Caco-2 (cell line): ENCODE measurements around the gene SLC35F1. TPM values are rescaled to one million over a fixed set of nuclear protein-coding genes. Genes with fewer than 3 reads are reported as not detected.

Experiments used
- BruUV-seq: library from RNA; stranded (reverse); fragments of 400-500 nt; replicated peaks from 2 replicates; lab custom pipeline; 2021; lab: Mats Ljungman, UMichigan
- CTCF ChIA-PET: fragments of 300-600 bp; sonication (Branson Sonifier 250); formaldehyde crosslinking; loops from one replicate; lab custom pipeline; 2022; ENCODE audit warnings: antibody characterized with exemption; lab: Charles Lee
- POLR2A ChIA-PET: fragments of 300-600 bp; sonication (Branson Sonifier 250); formaldehyde crosslinking; loops from one replicate; lab custom pipeline; 2022; ENCODE audit warnings: antibody characterized with exemption; lab: Charles Lee
- DNase-seq, 2 experiments: peaks; one replicate each; pipeline versions ENCODE4 v3.0.0 to v3.0.0-alpha.2; 2020 to 2022
- H3K27me3 ChIP-seq: replicated peaks from 2 replicates; pipeline ENCODE4 v1.6.0; 2011; ENCODE audit warnings: low read length; ENCODE audit not compliant: control insufficient read depth, insufficient read depth
- H3K36me3 ChIP-seq: 2 replicates; pipeline ENCODE4 v1.5.1; 2011; ENCODE audit warnings: low read length; ENCODE audit not compliant: control insufficient read depth, insufficient read depth
- H3K4me1 ChIP-seq: fragments of 250-450 bp; sonication (Bioruptor Pico); 2 replicates; pipeline ENCODE4 v1.5.1; 2020; ENCODE audit warnings: mild to moderate bottlenecking
- H3K4me3 ChIP-seq: 2 replicates; pipeline ENCODE4 v1.5.1; 2011; ENCODE audit warnings: low read depth, mild to moderate bottlenecking, control low read depth, low read length
- H3K9me3 ChIP-seq: fragments of 250-450 bp; sonication (Bioruptor Pico); 2 replicates; pipeline ENCODE4 v1.5.1; 2020; ENCODE audit warnings: mild to moderate bottlenecking, moderate library complexity
- H3K27ac Mint-ChIP-seq: one replicate; pipeline ENCODE4 v1.8.0; 2022; ENCODE audit warnings: mixed read lengths; ENCODE audit not compliant: unreplicated experiment
- H3K27me3 Mint-ChIP-seq: one replicate; pipeline ENCODE4 v1.8.0; 2022; ENCODE audit warnings: mixed read lengths; ENCODE audit not compliant: insufficient read depth, unreplicated experiment
- H3K36me3 Mint-ChIP-seq: one replicate; pipeline ENCODE4 v1.8.0; 2022; ENCODE audit warnings: mild to moderate bottlenecking, mixed read lengths; ENCODE audit not compliant: insufficient read depth, unreplicated experiment
- H3K4me1 Mint-ChIP-seq: one replicate; pipeline ENCODE4 v1.8.0; 2022; ENCODE audit warnings: low read depth, mixed read lengths; ENCODE audit not compliant: unreplicated experiment
- H3K4me3 Mint-ChIP-seq: one replicate; pipeline ENCODE4 v1.8.0; 2022; ENCODE audit warnings: mild to moderate bottlenecking, moderate library complexity, mixed read lengths; ENCODE audit not compliant: unreplicated experiment
- H3K9me3 Mint-ChIP-seq: one replicate; pipeline ENCODE4 v1.8.0; 2022; ENCODE audit warnings: mixed read lengths; ENCODE audit not compliant: unreplicated experiment
- CTCF ChIP-seq, 2 experiments: fragments of 200-600 bp in 1 of 2; IDR thresholded peaks; 1 replicate in 1 of 2; 2 replicates in 1 of 2; pipeline versions ENCODE4 v1.5.1 to v1.8.0; 2011 to 2022; ENCODE audit warnings: antibody characterized with exemption in 1 of 2, control low read depth in 1 of 2, inconsistent platforms in 1 of 2, low read depth in 1 of 2, low read length in 1 of 2, mild to moderate bottlenecking in 1 of 2, moderate library complexity in 1 of 2; ENCODE audit not compliant: insufficient read depth in 1 of 2, severe bottlenecking in 1 of 2, unreplicated experiment in 1 of 2
- intact Hi-C: fragments of 100-400 bp; cut with micrococcal nuclease; formaldehyde crosslinking; loops from one replicate; pipeline ENCODE4 v1.10.0; 2022; ENCODE audit not compliant: unreplicated experiment
- total RNA-seq: library from RNA; stranded (reverse); gene quantifications from 2 replicates; pipeline ENCODE4 v1.2.3, GENCODE V29; 2022

SLC35F1 gene
- total RNA-seq, 1 experiment from 2014 or later = not detected

GRCh38 chr6:118319894-118320649, 413.0 kb downstream of the SLC35F1 start:
- ChIA-PET POLR2A (no interaction called here), CTCF (no interaction called here)
- H3K36me3 ChIP-seq = no peaks in the 10 kb centered on the region
- H3K9me3 ChIP-seq = no peaks in the 10 kb centered on the region
- Mint-ChIP-seq H3K4me3 (no peak overlapping the region), H3K27me3 (no peaks in the 10 kb centered on the region), H3K4me1 (no peaks in the 10 kb centered on the region), H3K36me3 (no peaks in the 10 kb centered on the region), H3K27ac (no peak overlapping the region), H3K9me3 (no peaks in the 10 kb centered on the region)
- DNase-seq = peak in 1 of 2 experiments; percentile 5
- H3K27me3 ChIP-seq = no peaks in the 10 kb centered on the region
- no TSS peak for BruUV-seq
- intact Hi-C loops = no loop called here
- no peaks in the 10 kb centered on the region for H3K4me1 ChIP-seq
- peak in 1 of 2 experiments; percentile 19 for TF ChIP-seq CTCF (IDR thresholded peaks at IDR 0.05; ENCODE audit: insufficient read depth in 1 of 2, low read depth in 1 of 2, low read length in 1 of 2, severe bottlenecking in 1 of 2, unreplicated experiment in 1 of 2)
- H3K4me3 ChIP-seq = no peak overlapping the region

- no peaks in the 10 kb centered on the region for H3K4me1 ChIP-seq
- Mint-ChIP-seq H3K36me3 (no peaks in the 10 kb centered on the region), H3K4me3 (no peak overlapping the region), H3K9me3 (no peaks in the 10 kb centered on the region), H3K27ac (no peak overlapping the region), H3K27me3 (no peaks in the 10 kb centered on the region), H3K4me1 (no peaks in the 10 kb centered on the region)
- no peaks in the 10 kb centered on the region for H3K27me3 ChIP-seq
- CTCF ChIA-PET = no interaction called here
- no peaks in the 10 kb centered on the region for H3K36me3 ChIP-seq
- no peak overlapping the region for H3K4me3 ChIP-seq
- no peak for TF ChIP-seq CTCF (IDR thresholded peaks at IDR 0.05; ENCODE audit: insufficient read depth in 1 of 2, low read depth in 1 of 2, low read length in 1 of 2, severe bottlenecking in 1 of 2, unreplicated experiment in 1 of 2)
- BruUV-seq = no TSS peak
- intact Hi-C loops = no loop called here
- no peak for DNase-seq
- no peaks in the 10 kb centered on the region for H3K9me3 ChIP-seq
- POLR2A ChIA-PET = no interaction called here
Measured at GRCh38 chr6:118320652-118321051, 413.6 kb downstream of the SLC35F1 start.

GRCh38 chr6:118324116-118324515, 417.1 kb downstream of the SLC35F1 start:
- no peak for TF ChIP-seq CTCF (IDR thresholded peaks at IDR 0.05; ENCODE audit: insufficient read depth in 1 of 2, low read depth in 1 of 2, low read length in 1 of 2, severe bottlenecking in 1 of 2, unreplicated experiment in 1 of 2)
- Mint-ChIP-seq H3K27me3 (peaks cover 7% of the 10 kb centered on the region), H3K36me3 (no peaks in the 10 kb centered on the region), H3K9me3 (no peaks in the 10 kb centered on the region), H3K4me1 (no peaks in the 10 kb centered on the region), H3K4me3 (no peak overlapping the region), H3K27ac (no peak overlapping the region)
- Histone ChIP-seq H3K9me3 (no peaks in the 10 kb centered on the region), H3K4me1 (no peaks in the 10 kb centered on the region), H3K4me3 (no peak overlapping the region), H3K36me3 (no peaks in the 10 kb centered on the region), H3K27me3 (no peaks in the 10 kb centered on the region)
- intact Hi-C loops = no loop called here
- no peak for DNase-seq
- CTCF ChIA-PET = no interaction called here
- no TSS peak for BruUV-seq
- POLR2A ChIA-PET = no interaction called here
